PC-9 (cell line): ENCODE measurements around the gene ANKRD17. TPM values are rescaled to one million over a fixed set of nuclear protein-coding genes. Genes with fewer than 3 reads are reported as not detected.

Experiments
- BruUV-seq: library from RNA; stranded (reverse); fragments of 400-500 nt; replicated peaks from 2 replicates; lab custom pipeline; 2021; lab: Mats Ljungman, UMichigan
- CTCF ChIA-PET: fragments of 300-600 bp; sonication (Branson Sonifier 250); formaldehyde crosslinking; loops from one replicate; lab custom pipeline; 2022; ENCODE audit warnings: antibody characterized with exemption; lab: Charles Lee
- POLR2A ChIA-PET: fragments of 300-600 bp; sonication (Branson Sonifier 250); formaldehyde crosslinking; loops from one replicate; lab custom pipeline; 2022; ENCODE audit warnings: antibody characterized with exemption; ENCODE audit not compliant: unreplicated experiment; lab: Charles Lee
- DNase-seq, 2 experiments: peaks; one replicate each; pipeline versions ENCODE4 v3.0.0 to v3.0.0-alpha.2; 2015 to 2022; ENCODE audit warnings: mixed read lengths in 1 of 2
- H2AFZ ChIP-seq: fragments of 200-600 bp; sonication (generic); 2 replicates; pipeline ENCODE4 v1.8.1; 2017; ENCODE audit warnings: antibody characterized with exemption
- H3F3A ChIP-seq: fragments of 200-600 bp; sonication (generic); 2 replicates; pipeline ENCODE4 v1.8.1; 2017; ENCODE audit warnings: antibody characterized with exemption, mild to moderate bottlenecking, low read depth; ENCODE audit not compliant: insufficient read depth
- H3K27ac ChIP-seq: fragments of 200-600 bp; sonication (generic); 2 replicates; pipeline ENCODE4 v1.6.1; 2016; ENCODE audit warnings: mixed run types
- H3K27me3 ChIP-seq: fragments of 200-600 bp; sonication (generic); 2 replicates; pipeline ENCODE4 v1.6.1; 2016; ENCODE audit warnings: low read depth, mixed run types; ENCODE audit not compliant: insufficient read depth
- H3K36me3 ChIP-seq: fragments of 200-600 bp; sonication (generic); 2 replicates; pipeline ENCODE4 v1.6.1; 2016; ENCODE audit warnings: low read depth, mixed run types
- H3K4me1 ChIP-seq: fragments of 200-600 bp; sonication (generic); replicated peaks from 2 replicates; pipeline ENCODE4 v1.6.1; 2016; ENCODE audit warnings: mixed run types; ENCODE audit not compliant: insufficient read depth
- H3K4me2 ChIP-seq: fragments of 200-600 bp; sonication (generic); 2 replicates; pipeline ENCODE4 v1.6.1; 2017; ENCODE audit warnings: mixed run types
- H3K4me3 ChIP-seq: fragments of 200-600 bp; sonication (generic); 2 replicates; pipeline ENCODE4 v1.6.1; 2016; ENCODE audit warnings: mixed run types
- H3K79me2 ChIP-seq: fragments of 200-600 bp; sonication (generic); 2 replicates; pipeline ENCODE4 v1.6.1; 2017; ENCODE audit warnings: low read depth, mixed run types
- H3K9me2 ChIP-seq: fragments of 200-600 bp; sonication (generic); 2 replicates; pipeline ENCODE4 v1.8.1; 2017; ENCODE audit warnings: mild to moderate bottlenecking; ENCODE audit not compliant: insufficient read depth
- H3K9me3 ChIP-seq: fragments of 200-600 bp; sonication (generic); 2 replicates; pipeline ENCODE4 v1.8.1; 2016; ENCODE audit warnings: low read depth; ENCODE audit not compliant: insufficient read depth
- H4K20me1 ChIP-seq: fragments of 200-600 bp; sonication (generic); 2 replicates; pipeline ENCODE4 v1.8.1; 2017; ENCODE audit not compliant: insufficient read depth
- CTCF ChIP-seq: fragments of 200-600 bp; sonication (generic); conservative IDR thresholded peaks from 2 replicates; pipeline ENCODE4 v1.6.1; 2017; ENCODE audit warnings: mixed run types, antibody characterized with exemption, mild to moderate bottlenecking, moderate library complexity
- EZH2 ChIP-seq: fragments of 200-600 bp; sonication (generic); IDR thresholded peaks from 2 replicates; pipeline ENCODE4 v1.8.0; 2017; ENCODE audit warnings: antibody characterized with exemption, low read depth
- intact Hi-C: fragments of 100-400 bp; cut with micrococcal nuclease; formaldehyde crosslinking; loops from one replicate; pipeline ENCODE4 v1.10.0; 2022; ENCODE audit not compliant: unreplicated experiment
- total RNA-seq: library from RNA; stranded (reverse); gene quantifications from 2 replicates; pipeline ENCODE4 v1.2.3, GENCODE V29; 2021

ANKRD17 gene
- total RNA-seq, 1 experiment from 2014 or later = 37.9 TPM

- no peak overlapping the region for H3K4me2 ChIP-seq
- H3K4me1 ChIP-seq = peaks cover 11% of the 10 kb centered on the region
- H4K20me1 ChIP-seq = peaks cover 3% of the 10 kb centered on the region; the same call in 1 of the 2 replicates
- peaks cover 13% of the 10 kb centered on the region; the same call in 1 of the 2 replicates for H3K36me3 ChIP-seq
- no peaks in the 10 kb centered on the region for H3K9me2 ChIP-seq
- no TSS peak for BruUV-seq
- H3K79me2 ChIP-seq = peaks cover 25% of the 10 kb centered on the region
- TF ChIP-seq CTCF = no peak
- no peak for TF ChIP-seq EZH2
- CTCF ChIA-PET = no interaction called here
- no peaks in the 10 kb centered on the region for H3K9me3 ChIP-seq
- intact Hi-C loops = no loop called here
- H3F3A ChIP-seq = peaks cover 4% of the 10 kb centered on the region; the same call in 1 of the 2 replicates
- no peak for DNase-seq
- POLR2A ChIA-PET = no interaction called here
- H2AFZ ChIP-seq = no peak overlapping the region
- H3K4me3 ChIP-seq = no peak overlapping the region
- H3K27ac ChIP-seq = no peak overlapping the region
- H3K27me3 ChIP-seq = no peaks in the 10 kb centered on the region
Observed at GRCh38 chr4:73166212-73166611, 92.4 kb downstream of the ANKRD17 start.

DNA sequence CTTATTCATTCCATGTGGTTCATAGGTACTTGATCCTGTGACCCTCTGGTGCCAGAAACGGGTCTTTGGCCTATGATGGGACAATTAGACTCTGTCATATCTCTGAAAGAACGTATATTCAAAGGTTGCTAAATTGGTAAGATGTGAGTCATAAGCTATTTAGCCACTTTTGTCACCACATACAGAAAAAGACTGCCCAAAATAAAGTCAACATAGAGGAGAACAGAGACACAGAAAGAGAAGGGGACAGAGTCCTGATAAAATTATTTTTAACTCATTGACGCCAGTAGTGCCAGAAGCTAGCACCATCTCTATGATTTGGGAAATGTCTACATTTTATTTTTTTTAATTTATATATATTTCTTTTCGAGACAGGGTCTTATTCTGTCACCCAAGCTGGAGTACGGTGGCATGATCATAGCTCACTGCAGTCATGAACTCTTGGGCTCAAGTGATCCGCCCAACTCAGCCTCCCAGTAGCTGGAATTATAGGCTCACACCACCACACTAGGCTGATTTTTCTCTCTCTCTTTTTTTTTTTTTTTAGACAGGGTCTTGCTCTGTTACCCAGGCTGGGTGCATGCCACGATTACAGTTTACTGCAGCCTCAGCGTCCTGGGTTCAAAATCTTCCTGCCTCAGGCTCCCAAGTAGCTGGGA is 96.9 kb downstream of the ANKRD17 start:
- Histone ChIP-seq H3K79me2 (peaks cover 14% of the 10 kb centered on the region; the same call in 1 of the 2 replicates), H3K36me3 (0 out of 2 replicates have a peak, but pooled peaks cover 3% of the 10 kb centered on the region), H3K27ac (no peak overlapping the region), H3K4me2 (no peak overlapping the region), H3K4me3 (no peak overlapping the region), H3K9me3 (no peaks in the 10 kb centered on the region), H3F3A (no peaks in the 10 kb centered on the region; the same call in 1 of the 2 replicates), H3K4me1 (no peaks in the 10 kb centered on the region), H3K27me3 (no peaks in the 10 kb centered on the region), H2AFZ (no peak overlapping the region), H4K20me1 (peaks cover 5% of the 10 kb centered on the region; the same call in 1 of the 2 replicates), H3K9me2 (no peaks in the 10 kb centered on the region)
- CTCF ChIA-PET = no interaction called here
- no peak for DNase-seq
- intact Hi-C loops = no loop called here
- TF ChIP-seq CTCF = no peak
- no peak for TF ChIP-seq EZH2
- POLR2A ChIA-PET = no interaction called here
- BruUV-seq = TSS peak; percentile 7

- H2AFZ ChIP-seq = no peak overlapping the region
- no peak for DNase-seq
- no peaks in the 10 kb centered on the region for H3K36me3 ChIP-seq
- H3K79me2 ChIP-seq = no peaks in the 10 kb centered on the region
- H3K27ac ChIP-seq = no peak overlapping the region
- no peak overlapping the region for H3K4me2 ChIP-seq
- no peak overlapping the region for H3K4me3 ChIP-seq
- no peaks in the 10 kb centered on the region for H3K9me3 ChIP-seq
- POLR2A ChIA-PET = no interaction called here
- peaks cover 4% of the 10 kb centered on the region; the same call in 1 of the 2 replicates for H4K20me1 ChIP-seq
- H3F3A ChIP-seq = no peaks in the 10 kb centered on the region
- intact Hi-C loops = no loop called here
- CTCF ChIA-PET = no interaction called here
- TF ChIP-seq CTCF (no peak), EZH2 (no peak)
- no peaks in the 10 kb centered on the region for H3K9me2 ChIP-seq
- BruUV-seq = no TSS peak
- H3K27me3 ChIP-seq = no peaks in the 10 kb centered on the region
- H3K4me1 ChIP-seq = no peaks in the 10 kb centered on the region
Observed at GRCh38 chr4:73156394-73156793, 102.2 kb downstream of the ANKRD17 start.
